GM10248 (cell line): ENCODE results near the gene LCMT2.

ENCODE experiments used
- CTCF ChIA-PET: fragments of 300-600 bp; sonication (Branson Sonifier 250); formaldehyde crosslinking; extraction: SDS; loops from one replicate; lab custom pipeline; 2021; ENCODE audit warnings: antibody characterized with exemption; lab: Yijun Ruan, JAX
- POLR2A ChIA-PET: fragments of 350-650 bp; sonication (Branson Sonifier 250); formaldehyde crosslinking; extraction: SDS; loops from one replicate; lab custom pipeline; 2020; ENCODE audit warnings: antibody characterized with exemption; lab: Yijun Ruan, JAX
- DNase-seq: peaks from one replicate; pipeline ENCODE4 v3.0.0; 2012; ENCODE audit errors: extremely low spot score
- CTCF ChIP-seq: IDR thresholded peaks from 2 replicates; pipeline ENCODE4 v1.5.1; 2012; ENCODE audit warnings: mild to moderate bottlenecking, low read depth; ENCODE audit errors: extremely low read depth, missing control alignments, control extremely low read depth

The LCMT2 gene

GRCh38 chr15:43329217-43329959 lies 985 bp downstream of the LCMT2 start:
- CTCF ChIA-PET = interaction anchor here (0.9 to 1.3 kb wide), 4 partner anchors 26 to 104 kb away, joined by 3 to 4 read pairs (median 4); no protein-coding TSS in a partner anchor
- DNase-seq = no peak
- TF ChIP-seq CTCF = no peak
- POLR2A ChIA-PET = no interaction called here

- ChIA-PET CTCF (interaction anchor here (0.7 to 2.0 kb wide), 4 partner anchors 13 to 100 kb away, joined by 3 to 7 read pairs (median 4); no protein-coding TSS in a partner anchor), POLR2A (no interaction called here)
- DNase-seq = no peak
- TF ChIP-seq CTCF = no peak
These were observed 5.2 kb downstream of the LCMT2 start for GRCh38 chr15:43325039-43325684.

GRCh38 chr15:43318990-43319771 lies 11.2 kb downstream of the LCMT2 start:
- no peak for TF ChIP-seq CTCF
- ChIA-PET CTCF (interaction anchor here (1.0 to 3.0 kb wide), 3 partner anchors 34 to 94 kb away, joined by 3 to 9 read pairs (median 6); no protein-coding TSS in a partner anchor), POLR2A (no interaction called here)
- DNase-seq = no peak

GRCh38 chr15:43317566-43318184 lies 12.7 kb downstream of the LCMT2 start:
- POLR2A ChIA-PET = no interaction called here
- TF ChIP-seq CTCF = no peak
- DNase-seq = no peak
- CTCF ChIA-PET = interaction anchor here (1.0 to 3.0 kb wide), 4 partner anchors 30 to 59 kb away, joined by 3 to 9 read pairs (median 4); no protein-coding TSS in a partner anchor

- no peak for TF ChIP-seq CTCF
- DNase-seq = no peak
- ChIA-PET POLR2A (no interaction called here), CTCF (interaction anchor here (1.2 to 3.0 kb wide), 4 partner anchors 30 to 91 kb away, joined by 3 to 9 read pairs (median 4); no protein-coding TSS in a partner anchor)
These were observed 13.4 kb downstream of the LCMT2 start for GRCh38 chr15:43316971-43317346.
